ENCODE data around the gene NFATC1. TPM values are rescaled to one million over a fixed set of nuclear protein-coding genes. Genes with fewer than 3 reads are reported as not detected.

NFATC1 gene
- total RNA-seq, 1 donor from 2014 or later = 7.1 TPM

DNA sequence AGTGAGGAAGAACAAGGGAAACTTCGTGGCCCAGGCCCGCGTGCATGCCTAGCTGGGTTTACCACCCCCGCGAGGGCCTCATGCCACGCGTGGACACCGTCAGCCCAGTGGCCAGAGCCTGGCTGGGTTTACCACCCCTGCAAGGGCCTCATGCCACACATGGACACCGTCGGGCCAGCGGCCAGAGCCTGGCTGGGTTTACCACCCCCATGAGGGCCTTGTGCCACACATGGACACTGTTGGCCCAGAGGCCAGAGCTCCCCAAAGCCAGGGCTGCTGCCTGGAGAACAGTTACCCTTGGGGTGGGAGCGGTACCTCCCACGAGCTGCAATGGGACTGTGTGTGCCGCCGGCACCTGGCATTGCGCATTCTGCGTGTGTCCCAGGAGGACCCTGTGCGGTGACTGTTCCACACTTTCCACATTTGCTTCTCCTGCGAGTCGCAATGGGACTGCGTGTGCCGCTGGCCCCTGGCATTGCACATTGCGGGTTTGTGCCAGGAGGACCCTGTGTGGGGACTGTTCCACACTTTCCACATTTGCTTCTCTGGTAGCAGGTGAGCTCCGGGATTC lies 178.3 kb downstream of the NFATC1 start:
- Mint-ChIP-seq H3K9me3 (ENCODE audit: low read depth) (peaks cover 11% of the 10 kb centered on the region), H3K4me3 (ENCODE audit: unreplicated experiment) (no peak overlapping the region), H3K4me1 (ENCODE audit: low read depth) (peaks cover 52% of the 10 kb centered on the region), H3K36me3 (ENCODE audit: low read depth) (peaks cover 4% of the 10 kb centered on the region), H3K27me3 (ENCODE audit: low read depth) (no peaks in the 10 kb centered on the region), H3K27ac (ENCODE audit: unreplicated experiment) (no peak overlapping the region)
- DNase-seq (ENCODE audit: low spot score) = peak; percentile 77
- TF ChIP-seq, protein P1, sequence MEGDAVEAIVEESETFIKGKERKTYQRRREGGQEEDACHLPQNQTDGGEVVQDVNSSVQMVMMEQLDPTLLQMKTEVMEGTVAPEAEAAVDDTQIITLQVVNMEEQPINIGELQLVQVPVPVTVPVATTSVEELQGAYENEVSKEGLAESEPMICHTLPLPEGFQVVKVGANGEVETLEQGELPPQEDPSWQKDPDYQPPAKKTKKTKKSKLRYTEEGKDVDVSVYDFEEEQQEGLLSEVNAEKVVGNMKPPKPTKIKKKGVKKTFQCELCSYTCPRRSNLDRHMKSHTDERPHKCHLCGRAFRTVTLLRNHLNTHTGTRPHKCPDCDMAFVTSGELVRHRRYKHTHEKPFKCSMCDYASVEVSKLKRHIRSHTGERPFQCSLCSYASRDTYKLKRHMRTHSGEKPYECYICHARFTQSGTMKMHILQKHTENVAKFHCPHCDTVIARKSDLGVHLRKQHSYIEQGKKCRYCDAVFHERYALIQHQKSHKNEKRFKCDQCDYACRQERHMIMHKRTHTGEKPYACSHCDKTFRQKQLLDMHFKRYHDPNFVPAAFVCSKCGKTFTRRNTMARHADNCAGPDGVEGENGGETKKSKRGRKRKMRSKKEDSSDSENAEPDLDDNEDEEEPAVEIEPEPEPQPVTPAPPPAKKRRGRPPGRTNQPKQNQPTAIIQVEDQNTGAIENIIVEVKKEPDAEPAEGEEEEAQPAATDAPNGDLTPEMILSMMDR (IDR thresholded peaks at IDR 0.05) = no peak

DNA sequence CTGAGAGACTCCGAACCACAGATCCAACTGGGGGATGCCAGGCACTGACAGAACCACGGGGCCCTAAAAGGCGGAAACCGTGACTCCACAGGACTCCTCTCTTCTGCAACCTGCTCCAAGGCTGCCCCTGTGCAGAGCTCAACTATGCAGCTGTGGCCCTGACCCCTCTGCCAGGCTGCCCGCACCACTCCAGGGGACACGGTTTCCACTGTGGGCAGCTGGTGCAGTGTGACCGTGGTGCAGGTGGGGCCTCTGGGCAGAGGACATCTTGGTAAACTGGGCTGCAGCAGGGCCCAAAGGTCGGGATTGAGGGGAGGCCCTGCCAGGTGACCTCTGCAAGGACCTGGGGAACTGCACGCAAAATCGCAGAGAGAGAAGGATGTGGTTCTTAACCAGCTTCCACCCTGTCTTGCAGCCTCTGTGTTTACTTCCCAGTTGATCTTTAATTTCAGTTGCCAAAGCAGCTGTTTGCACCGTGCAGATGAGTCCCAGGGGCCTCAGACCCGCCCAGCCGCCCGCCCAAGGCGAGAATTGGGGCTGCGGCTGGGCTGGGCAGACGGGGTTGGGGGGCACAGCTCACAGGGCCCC lies 179.3 kb downstream of the NFATC1 start:
- DNase-seq (ENCODE audit: low spot score) = peak; percentile 78
- Mint-ChIP-seq H3K9me3 (ENCODE audit: low read depth) (peaks cover 11% of the 10 kb centered on the region), H3K4me3 (ENCODE audit: unreplicated experiment) (no peak overlapping the region), H3K4me1 (ENCODE audit: low read depth) (peaks cover 46% of the 10 kb centered on the region), H3K36me3 (ENCODE audit: low read depth) (peaks cover 4% of the 10 kb centered on the region), H3K27ac (ENCODE audit: unreplicated experiment) (no peak overlapping the region), H3K27me3 (ENCODE audit: low read depth) (no peaks in the 10 kb centered on the region)
- TF ChIP-seq, protein P1 (IDR thresholded peaks at IDR 0.05) = no peak

DNA sequence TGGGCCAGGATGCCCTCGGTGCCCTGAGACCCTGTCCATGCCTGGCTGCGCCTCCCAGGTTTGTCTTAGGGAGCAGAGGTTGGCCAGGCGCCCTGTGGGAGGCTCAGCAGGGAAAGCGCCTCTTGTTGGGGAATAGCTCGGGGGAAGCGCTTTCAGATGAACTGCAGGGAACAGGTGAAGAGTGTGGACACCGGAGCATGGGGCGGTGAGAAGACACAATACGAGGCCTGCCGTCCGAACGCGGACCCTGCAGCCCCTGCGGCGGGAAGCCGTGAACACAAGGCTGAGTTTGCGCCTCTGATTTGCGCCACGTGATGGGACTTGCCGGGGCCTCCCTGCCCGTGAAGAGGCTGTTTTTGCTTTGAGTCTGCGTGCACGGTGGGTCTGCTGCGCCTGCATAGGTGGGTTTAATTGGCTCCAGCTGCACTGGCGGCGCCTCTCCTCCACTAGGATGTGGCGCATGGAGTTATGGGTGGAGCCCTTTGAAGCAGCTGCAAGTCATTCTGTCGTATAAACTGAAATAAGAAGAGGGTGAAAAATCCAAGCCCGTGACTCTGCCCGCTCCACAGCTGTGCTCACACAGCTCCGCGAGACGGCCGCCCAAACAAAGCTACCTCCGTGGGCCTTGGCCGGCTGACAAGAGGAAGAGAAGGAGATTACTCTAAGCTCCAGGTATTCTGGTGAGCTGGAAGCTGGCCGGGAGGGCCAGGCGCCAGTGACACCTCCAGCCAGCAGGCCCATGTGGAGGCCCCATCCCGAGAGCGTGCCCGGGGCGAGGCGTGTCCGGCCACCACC lies 180.4 kb downstream of the NFATC1 start:
- Mint-ChIP-seq H3K4me1 (ENCODE audit: low read depth) (peaks cover 36% of the 10 kb centered on the region), H3K9me3 (ENCODE audit: low read depth) (peaks cover 11% of the 10 kb centered on the region), H3K4me3 (ENCODE audit: unreplicated experiment) (no peak overlapping the region), H3K36me3 (ENCODE audit: low read depth) (peaks cover 4% of the 10 kb centered on the region), H3K27me3 (ENCODE audit: low read depth) (no peaks in the 10 kb centered on the region), H3K27ac (ENCODE audit: unreplicated experiment) (peak overlapping the region; percentile 66)
- DNase-seq (ENCODE audit: low spot score) = peak; percentile 85
- TF ChIP-seq, protein P1 (IDR thresholded peaks at IDR 0.05) = no peak

DNA sequence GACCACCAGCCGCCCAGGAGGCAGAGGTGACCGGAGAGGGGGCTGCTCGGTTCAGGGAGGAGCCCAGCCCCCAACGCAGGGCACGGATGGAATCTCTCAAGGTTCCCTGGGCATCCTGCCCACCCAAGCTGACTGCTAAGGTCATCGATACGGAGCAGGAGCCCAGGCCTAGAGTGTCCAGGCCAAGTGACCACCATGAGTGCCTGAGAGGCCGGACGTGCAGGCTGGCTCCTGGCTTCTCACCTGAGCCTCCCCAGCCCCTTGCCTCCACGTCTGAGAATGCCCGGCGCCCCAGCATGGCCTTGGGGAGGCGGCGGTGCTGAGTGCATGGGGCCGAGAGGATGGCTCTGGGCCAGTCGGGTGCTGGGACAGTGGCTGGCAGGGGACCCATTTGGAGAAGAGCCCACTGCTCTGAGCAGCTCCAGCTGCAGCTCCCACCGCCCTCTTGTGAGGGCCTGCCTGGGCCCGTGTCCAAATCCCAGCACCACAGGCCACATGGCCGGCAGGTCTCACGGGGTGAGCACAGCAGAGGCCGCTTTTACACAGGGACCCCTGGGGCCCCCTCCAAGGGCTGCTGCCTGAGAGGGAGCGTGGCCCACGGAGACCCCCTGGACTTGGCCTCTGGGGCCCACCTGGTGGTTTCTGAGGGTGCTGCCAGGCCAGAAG lies 181.1 kb downstream of the NFATC1 start:
- DNase-seq (ENCODE audit: low spot score) = peak; percentile 89
- peaks cover 11% of the 10 kb centered on the region for H3K9me3 Mint-ChIP-seq (ENCODE audit: low read depth)
- no peaks in the 10 kb centered on the region for H3K27me3 Mint-ChIP-seq (ENCODE audit: low read depth)
- peaks cover 4% of the 10 kb centered on the region for H3K36me3 Mint-ChIP-seq (ENCODE audit: low read depth)
- H3K27ac Mint-ChIP-seq (ENCODE audit: unreplicated experiment) = no peak overlapping the region
- TF ChIP-seq, protein P1 (IDR thresholded peaks at IDR 0.05) = no peak
- H3K4me3 Mint-ChIP-seq (ENCODE audit: unreplicated experiment) = no peak overlapping the region
- peaks cover 30% of the 10 kb centered on the region for H3K4me1 Mint-ChIP-seq (ENCODE audit: low read depth)

All from chondrocyte (in vitro differentiated cells).